HAP-1 (cell line): ENCODE measurements around the gene WDTC1.
"Not testable (repeated sequence)": the region's sequence is repeated elsewhere in the genome, so short reads cannot be mapped to it uniquely, and the experiment has no call there.

Experiments
- DNase-seq, 2 experiments: peaks; one replicate each; pipeline ENCODE4 v3.0.0-alpha.2; 2016 to 2020; ENCODE audit warnings: low spot score in 2 of 2
- H3K27me3 ChIP-seq: fragments of 250-450 bp; sonication (Bioruptor Pico); 2 replicates; pipeline ENCODE4 v1.5.1; 2020; ENCODE audit warnings: low read depth, mild to moderate bottlenecking, moderate library complexity
- H3K36me3 ChIP-seq: fragments of 250-450 bp; sonication (Bioruptor Pico); replicated peaks from 2 replicates; pipeline ENCODE4 v1.5.1; 2020; ENCODE audit warnings: mild to moderate bottlenecking
- H3K4me1 ChIP-seq: fragments of 250-450 bp; sonication (Bioruptor Pico); 2 replicates; pipeline ENCODE4 v1.5.1; 2020; ENCODE audit warnings: mild to moderate bottlenecking
- H3K4me3 ChIP-seq: fragments of 250-450 bp; sonication (Bioruptor Pico); 2 replicates; pipeline ENCODE4 v1.5.1; 2020; ENCODE audit warnings: mild to moderate bottlenecking, moderate library complexity
- H3K9me3 ChIP-seq: fragments of 250-450 bp; sonication (Bioruptor Pico); 2 replicates; pipeline ENCODE4 v1.5.1; 2020; ENCODE audit warnings: mild to moderate bottlenecking, moderate library complexity
- in situ Hi-C: fragments of 300-500 bp; cut with MboI; formaldehyde crosslinking; loops from 3 replicates; pipeline ENCODE4 v1.14.3; 2020; ENCODE audit warnings: low sequenced_read_pairs, inconsistent platforms, mixed read lengths

Gene WDTC1

GRCh38 chr1:27234049-27234882 is at the start of gene WDTC1:
TSS of gene WDTC1 (plus strand) at chr1:27234632. CDS start at chr1:27261055, 26,423 bp downstream.
- in situ Hi-C loops: no loop called here
- Histone ChIP-seq H3K9me3 (no peaks in the 10 kb centered on the region), H3K4me3 (peak within 1 kb of the TSS; percentile 48), H3K36me3 (no peaks in the 10 kb centered on the region), H3K4me1 (peaks cover 10% of the 10 kb centered on the region; the same call in 1 of the 2 replicates), H3K27me3 (no peaks in the 10 kb centered on the region)
- DNase-seq: peak; percentile 94 to 97

- in situ Hi-C loops, H3K4me1 ChIP-seq, H3K27me3 ChIP-seq, DNase-seq, H3K4me3 ChIP-seq, H3K36me3 ChIP-seq: not testable (repeated sequence)
- peaks cover 23% of the 10 kb centered on the region for H3K9me3 ChIP-seq
Observed at GRCh38 chr1:27184665-27185064, 49.8 kb upstream of the WDTC1 start.

GRCh38 chr1:27192039-27192529 is 42.3 kb upstream of the WDTC1 start:
- Histone ChIP-seq H3K36me3 (no peaks in the 10 kb centered on the region), H3K27me3 (0 out of 2 replicates have a peak, but pooled peaks cover 2% of the 10 kb centered on the region), H3K4me3 (no peak overlapping the region), H3K4me1 (no peaks in the 10 kb centered on the region), H3K9me3 (no peaks in the 10 kb centered on the region)
- in situ Hi-C loops: loop anchor here (10.0 kb wide), 1 partner anchor 93 kb away; no protein-coding TSS in a partner anchor
- DNase-seq: no peak

- DNase-seq: no peak
- H3K36me3 ChIP-seq: no peaks in the 10 kb centered on the region
- 0 out of 2 replicates have a peak, but pooled peaks cover 2% of the 10 kb centered on the region for H3K27me3 ChIP-seq
- H3K9me3 ChIP-seq: no peaks in the 10 kb centered on the region
- in situ Hi-C loops: loop anchor here (10.0 kb wide), 1 partner anchor 92 kb away; no protein-coding TSS in a partner anchor
- peaks cover 2% of the 10 kb centered on the region for H3K4me1 ChIP-seq
- H3K4me3 ChIP-seq: no peak overlapping the region
Observed at GRCh38 chr1:27193194-27193593, 41.2 kb upstream of the WDTC1 start.

GRCh38 chr1:27201295-27201694 is 33.1 kb upstream of the WDTC1 start:
- in situ Hi-C loops: no loop called here
- no peaks in the 10 kb centered on the region for H3K36me3 ChIP-seq
- DNase-seq: no peak
- H3K4me1 ChIP-seq: peaks cover 3% of the 10 kb centered on the region
- no peaks in the 10 kb centered on the region for H3K27me3 ChIP-seq
- H3K9me3 ChIP-seq: no peaks in the 10 kb centered on the region
- H3K4me3 ChIP-seq: no peak overlapping the region

- Histone ChIP-seq H3K36me3 (no peaks in the 10 kb centered on the region), H3K4me3 (no peak overlapping the region), H3K9me3 (no peaks in the 10 kb centered on the region), H3K27me3 (no peaks in the 10 kb centered on the region), H3K4me1 (no peaks in the 10 kb centered on the region)
- in situ Hi-C loops: no loop called here
- no peak for DNase-seq
Observed at GRCh38 chr1:27203946-27204345, 30.5 kb upstream of the WDTC1 start.

GRCh38 chr1:27207238-27207637 is 27.2 kb upstream of the WDTC1 start:
- H3K9me3 ChIP-seq, H3K4me1 ChIP-seq, in situ Hi-C loops, H3K4me3 ChIP-seq, H3K27me3 ChIP-seq, H3K36me3 ChIP-seq, DNase-seq: not testable (repeated sequence)

- in situ Hi-C loops, H3K36me3 ChIP-seq, H3K9me3 ChIP-seq, H3K27me3 ChIP-seq, DNase-seq, H3K4me1 ChIP-seq, H3K4me3 ChIP-seq: not testable (repeated sequence)
Observed at GRCh38 chr1:27208143-27208850, 26.1 kb upstream of the WDTC1 start.

GRCh38 chr1:27216466-27216865 is 18.0 kb upstream of the WDTC1 start:
- Histone ChIP-seq H3K4me1 (peaks cover 2% of the 10 kb centered on the region; the same call in 1 of the 2 replicates), H3K27me3 (no peaks in the 10 kb centered on the region), H3K9me3 (no peaks in the 10 kb centered on the region), H3K4me3 (no peak overlapping the region), H3K36me3 (no peaks in the 10 kb centered on the region)
- no peak for DNase-seq
- in situ Hi-C loops: no loop called here

- in situ Hi-C loops: no loop called here
- no peak overlapping the region for H3K4me3 ChIP-seq
Observed at GRCh38 chr1:27217401-27217800, 17.0 kb upstream of the WDTC1 start.

GRCh38 chr1:27218736-27219135 is 15.7 kb upstream of the WDTC1 start:
- no peaks in the 10 kb centered on the region for H3K27me3 ChIP-seq
- no peaks in the 10 kb centered on the region; the same call in 1 of the 2 replicates for H3K9me3 ChIP-seq
- no peak for DNase-seq
- in situ Hi-C loops: no loop called here
- no peaks in the 10 kb centered on the region for H3K36me3 ChIP-seq
- no peak overlapping the region for H3K4me3 ChIP-seq
- H3K4me1 ChIP-seq: peaks cover 2% of the 10 kb centered on the region; the same call in 1 of the 2 replicates

More at GRCh38 chr1:27217401-27217800, 17.0 kb upstream of the WDTC1 start:
- H3K4me1 ChIP-seq: peaks cover 2% of the 10 kb centered on the region; the same call in 1 of the 2 replicates
- H3K9me3 ChIP-seq: no peaks in the 10 kb centered on the region
- no peaks in the 10 kb centered on the region for H3K27me3 ChIP-seq
- no peaks in the 10 kb centered on the region for H3K36me3 ChIP-seq
- DNase-seq: no peak

GRCh38 chr1:27220096-27220495 is 14.3 kb upstream of the WDTC1 start:
- no peaks in the 10 kb centered on the region for H3K27me3 ChIP-seq
- in situ Hi-C loops: no loop called here
- H3K9me3 ChIP-seq: no peaks in the 10 kb centered on the region; the same call in 1 of the 2 replicates
- H3K36me3 ChIP-seq: no peaks in the 10 kb centered on the region
- peaks cover 2% of the 10 kb centered on the region; the same call in 1 of the 2 replicates for H3K4me1 ChIP-seq
- H3K4me3 ChIP-seq: no peak overlapping the region
- DNase-seq: no peak

GRCh38 chr1:27220702-27221497 is 13.5 kb upstream of the WDTC1 start:
- H3K27me3 ChIP-seq, H3K4me3 ChIP-seq, H3K4me1 ChIP-seq, H3K9me3 ChIP-seq, in situ Hi-C loops, H3K36me3 ChIP-seq: not testable (repeated sequence)
- DNase-seq: peak in 1 of 2 experiments; percentile 9
